Glomerular endothelial cell (primary cell): ENCODE results near the gene MVB12B. TPM values are rescaled to one million over a fixed set of nuclear protein-coding genes. Genes with fewer than 3 reads are reported as not detected.

Experiments used
- DNase-seq: peaks from one replicate; pipeline ENCODE4 v3.0.0-alpha.2; 2011; ENCODE audit warnings: low read depth, low spot score; ENCODE audit errors: extremely low read depth
- total RNA-seq: library from RNA; depleted of rRNA; stranded (reverse); fragments of >200 nt; gene quantifications from 2 replicates; pipeline ENCODE4 v1.2.3, GENCODE V29; 2015

Gene MVB12B
- total RNA-seq, 1 donor from 2014 or later, result 11.4 TPM

DNA sequence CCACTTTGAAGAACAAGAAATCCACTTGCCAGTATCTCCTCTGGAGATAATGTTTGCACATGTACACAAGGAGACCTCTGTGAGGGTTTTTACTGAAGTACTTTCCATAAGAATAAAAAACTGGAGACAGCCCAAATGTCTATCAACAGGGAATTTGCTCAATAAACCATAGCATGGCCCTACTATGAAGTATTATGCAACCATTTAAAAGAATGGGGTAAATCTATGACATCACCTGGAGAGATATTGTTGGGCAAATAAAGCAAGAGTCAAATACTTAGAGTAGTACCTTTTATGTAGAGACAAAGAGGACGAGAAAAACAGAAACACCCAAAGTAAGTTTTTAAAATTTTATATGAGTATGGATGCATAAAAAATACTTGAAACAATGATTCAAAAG, 23.9 kb upstream of the MVB12B start:
- no peak for DNase-seq

- no peak for DNase-seq
These were observed 23.1 kb upstream of the MVB12B start for GRCh38 chr9:126303488-126303887.

DNA sequence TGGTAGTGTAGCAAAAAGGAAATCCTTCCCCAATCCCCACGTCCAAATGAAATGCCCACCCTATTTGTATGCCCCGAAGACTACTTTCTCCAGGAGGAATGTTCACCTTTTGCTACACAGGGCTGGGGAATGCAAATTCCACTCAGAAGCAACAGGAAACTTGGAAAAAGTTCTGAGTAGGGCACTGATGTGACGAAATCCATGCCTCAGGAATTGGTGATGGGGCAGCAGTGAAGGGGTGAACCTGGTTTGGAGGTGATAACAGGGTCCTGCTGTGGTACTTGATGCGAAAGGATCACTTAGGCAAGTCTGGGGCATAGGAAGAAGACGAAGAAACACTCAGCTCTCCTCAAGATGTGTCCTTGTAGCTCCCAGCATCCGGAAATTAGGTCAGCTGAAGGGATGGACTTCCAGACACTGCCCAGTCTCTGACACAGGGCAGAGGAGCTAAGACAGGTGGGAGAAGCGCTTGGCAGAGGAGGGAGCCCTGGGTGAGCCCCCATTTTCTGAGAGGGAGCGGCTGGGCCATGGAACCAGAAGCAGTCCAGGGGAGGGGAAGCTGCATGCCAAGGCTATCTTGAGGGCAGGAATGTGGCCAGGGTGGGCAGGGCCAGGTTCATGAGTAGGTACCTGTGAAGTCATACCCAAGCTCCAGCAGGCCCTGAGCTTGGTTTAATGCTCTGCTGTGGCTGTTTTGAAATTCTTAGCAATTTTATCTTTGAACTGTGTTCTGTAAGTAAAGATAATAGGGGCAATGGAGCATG, 22.2 kb upstream of the MVB12B start:
- DNase-seq, result no peak

DNA sequence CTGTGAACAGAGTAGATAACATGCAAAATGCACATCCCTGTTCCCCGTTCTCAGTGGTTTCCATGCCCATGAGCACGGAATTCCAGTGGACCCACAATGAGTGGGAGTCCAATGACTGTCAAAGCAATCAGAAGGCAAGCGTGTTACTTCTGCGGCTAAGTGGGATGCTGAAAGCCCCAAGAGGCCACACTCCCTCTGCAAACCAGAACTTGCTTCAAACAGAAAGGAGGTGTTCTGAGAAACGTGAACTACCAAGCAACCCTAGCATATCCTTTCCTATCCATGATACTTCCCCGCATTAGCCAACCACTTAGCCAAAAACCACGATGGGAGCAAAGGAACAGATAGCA, 21.7 kb upstream of the MVB12B start:
- no peak for DNase-seq

DNA sequence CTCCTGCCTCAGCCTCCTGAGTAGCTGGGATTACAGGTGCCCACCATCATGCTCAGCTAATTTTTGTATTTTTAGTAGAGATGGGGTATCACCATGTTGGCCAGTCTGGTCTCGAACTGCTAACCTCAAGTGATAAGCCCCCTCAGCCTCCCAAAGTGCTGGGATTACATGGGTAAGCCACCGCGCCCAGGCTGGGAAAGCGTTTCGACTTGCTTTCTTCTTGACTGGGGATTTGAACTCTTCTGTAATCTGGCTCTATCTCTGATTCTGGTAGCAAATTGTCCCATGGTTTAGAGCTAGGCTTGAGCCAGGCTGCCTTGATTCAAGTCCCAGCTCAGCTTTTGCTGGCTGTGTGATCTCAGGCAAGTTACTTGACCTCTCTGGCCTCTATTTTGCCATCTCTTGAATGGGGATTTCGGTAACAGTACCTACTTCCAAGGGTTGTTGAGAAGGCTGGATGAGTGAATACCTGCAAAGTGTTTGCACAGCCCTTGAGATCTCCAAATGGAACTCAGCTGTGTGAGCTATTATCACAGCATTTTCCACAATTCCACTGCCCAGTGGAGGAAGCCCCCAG, 20.5 kb upstream of the MVB12B start:
- DNase-seq, result no peak

- DNase-seq, result no peak
These were observed 19.1 kb upstream of the MVB12B start for GRCh38 chr9:126307322-126308061.

DNA sequence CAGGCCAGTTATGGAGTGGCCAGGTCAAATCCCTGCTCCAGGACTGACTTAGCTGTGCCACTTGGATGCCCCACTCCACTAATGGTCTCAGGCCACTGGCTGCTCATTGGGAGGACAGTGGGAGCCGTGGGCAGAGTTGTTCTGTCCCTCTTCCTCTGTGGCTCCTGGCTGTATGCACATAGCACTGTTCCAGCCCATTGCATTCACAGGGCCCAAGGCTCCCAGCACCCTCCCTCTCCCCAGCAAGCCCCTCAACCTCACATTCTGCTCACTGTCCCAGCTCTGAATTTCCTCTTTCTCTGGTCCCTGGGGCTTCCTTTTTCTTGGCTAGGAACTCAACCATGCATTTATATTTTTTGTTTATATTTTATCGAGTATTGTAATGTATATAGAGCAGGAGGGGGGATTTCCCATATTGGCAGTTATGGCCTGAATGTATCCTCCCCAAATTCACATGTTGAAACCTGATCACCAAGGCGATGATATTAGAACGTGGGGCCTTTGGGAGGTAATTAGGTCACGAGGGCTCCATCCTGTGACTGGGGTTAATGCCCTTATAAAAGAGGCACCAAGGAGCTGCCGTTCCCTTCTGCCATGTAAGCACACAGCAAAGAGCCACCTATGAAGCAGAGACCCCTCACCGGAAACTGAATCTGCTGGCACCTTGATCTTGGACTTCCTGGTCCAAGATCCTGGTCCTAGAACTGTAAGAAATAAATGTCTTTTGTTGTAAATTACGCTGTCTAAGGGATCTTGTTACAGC, 17.0 kb upstream of the MVB12B start:
- no peak for DNase-seq

DNA sequence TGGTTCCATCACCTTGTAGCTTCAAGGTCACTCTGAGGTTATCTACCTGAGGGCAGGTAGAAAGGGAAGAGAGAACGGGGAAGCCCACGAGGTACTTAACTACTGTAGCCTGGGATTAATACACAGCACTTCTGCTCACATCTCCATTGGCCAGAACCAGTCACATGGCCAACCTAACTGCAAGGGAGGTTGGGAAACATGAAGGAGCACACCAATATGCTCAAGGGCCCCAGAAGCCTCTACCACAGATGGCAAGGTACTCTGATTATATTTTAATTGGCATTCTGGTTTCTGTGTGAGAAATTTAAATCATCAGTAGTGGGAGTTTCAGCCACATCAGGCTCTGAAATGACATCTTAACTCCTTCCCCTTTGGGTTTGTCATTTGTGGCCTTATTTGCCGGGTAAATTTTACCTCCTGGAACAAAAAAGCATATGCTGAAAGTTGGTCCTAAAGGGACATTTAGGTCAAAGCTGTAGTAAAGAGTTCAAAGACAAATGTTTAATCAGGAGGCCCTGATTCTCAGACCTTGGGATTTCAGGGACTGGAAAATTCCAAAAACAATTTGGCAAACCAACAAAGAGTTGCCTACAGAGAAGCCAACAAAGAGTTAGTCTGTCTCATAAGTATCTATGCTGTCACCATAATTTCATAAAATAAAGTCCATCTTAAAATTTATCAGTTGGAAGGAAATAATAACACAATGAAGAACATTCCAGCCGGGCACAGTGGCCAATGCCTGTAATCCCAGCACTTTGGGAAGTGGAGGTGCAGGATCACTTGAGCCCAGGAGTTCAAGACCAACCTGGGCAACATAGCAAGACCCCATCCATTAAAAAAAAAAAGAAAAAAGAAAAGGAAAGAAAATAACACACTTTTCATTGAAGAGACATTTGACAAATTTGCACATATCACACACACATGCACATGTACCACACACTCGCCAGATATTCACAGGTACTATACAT, 13.8 kb upstream of the MVB12B start:
- no peak for DNase-seq

GRCh38 chr9:126316085-126316655, 10.5 kb upstream of the MVB12B start:
- DNase-seq, result no peak

DNA sequence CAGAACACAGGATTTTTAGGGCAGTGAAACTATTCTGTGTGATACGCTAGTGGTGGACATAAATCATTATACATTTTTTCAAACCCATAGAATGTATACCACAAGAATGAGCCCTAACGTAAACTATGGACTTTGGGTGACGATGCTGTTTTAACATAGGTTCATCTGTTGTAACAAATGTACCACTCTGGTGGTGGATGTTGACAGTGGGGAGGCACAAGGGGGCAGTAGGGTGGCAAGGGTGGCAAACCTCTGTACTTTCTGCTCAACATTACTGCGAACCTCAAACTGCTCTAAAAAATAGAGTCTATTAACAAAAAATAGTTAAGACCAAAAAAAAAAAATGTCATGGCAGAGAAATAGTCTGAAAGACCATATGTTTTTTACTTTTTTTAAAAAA, 9.1 kb upstream of the MVB12B start:
- DNase-seq, result no peak

- DNase-seq, result no peak
These were observed 7.8 kb upstream of the MVB12B start for GRCh38 chr9:126318858-126319257.

GRCh38 chr9:126319671-126320070, 7.0 kb upstream of the MVB12B start:
- DNase-seq, result no peak

DNA sequence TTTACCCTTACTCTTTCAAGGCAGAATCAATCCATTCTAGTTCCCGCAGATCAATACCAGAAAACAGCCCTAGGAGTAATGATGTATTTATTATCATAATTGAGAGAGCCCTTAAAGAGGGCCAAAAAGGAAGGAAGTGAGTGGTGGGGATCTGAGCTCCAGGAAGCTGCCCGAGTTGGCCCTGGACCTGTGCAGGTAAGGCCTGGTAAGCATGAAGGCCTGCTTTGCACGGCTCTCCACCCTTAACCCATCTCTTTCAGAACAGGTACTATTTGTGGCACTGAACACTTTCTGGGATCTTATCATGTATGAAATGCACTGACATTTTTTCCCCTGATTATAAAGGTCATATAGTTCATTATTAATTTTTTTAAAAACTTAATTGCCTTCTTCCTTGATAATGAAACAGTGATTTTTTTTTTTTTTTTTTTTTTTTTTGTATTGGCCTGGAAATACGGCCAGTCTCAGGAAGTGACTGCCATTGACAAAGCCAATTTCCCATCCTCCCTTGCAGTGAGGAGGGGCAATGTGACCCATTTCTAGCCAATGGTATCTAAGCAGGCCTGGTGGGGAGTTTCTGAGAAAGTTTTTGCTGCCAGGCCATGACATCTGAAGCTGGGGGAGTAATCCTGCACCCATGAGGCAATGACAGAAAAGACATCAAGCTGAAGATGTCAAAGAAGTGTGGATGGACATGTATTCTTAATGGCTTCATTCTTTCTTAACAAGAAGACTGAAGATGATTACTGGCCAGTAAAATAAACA, 6.3 kb upstream of the MVB12B start:
- no peak for DNase-seq

GRCh38 chr9:126321742-126322141, 4.9 kb upstream of the MVB12B start:
- no peak for DNase-seq

- DNase-seq, result no peak
These were observed 808 bp upstream of the MVB12B start for GRCh38 chr9:126325821-126326220.

DNA sequence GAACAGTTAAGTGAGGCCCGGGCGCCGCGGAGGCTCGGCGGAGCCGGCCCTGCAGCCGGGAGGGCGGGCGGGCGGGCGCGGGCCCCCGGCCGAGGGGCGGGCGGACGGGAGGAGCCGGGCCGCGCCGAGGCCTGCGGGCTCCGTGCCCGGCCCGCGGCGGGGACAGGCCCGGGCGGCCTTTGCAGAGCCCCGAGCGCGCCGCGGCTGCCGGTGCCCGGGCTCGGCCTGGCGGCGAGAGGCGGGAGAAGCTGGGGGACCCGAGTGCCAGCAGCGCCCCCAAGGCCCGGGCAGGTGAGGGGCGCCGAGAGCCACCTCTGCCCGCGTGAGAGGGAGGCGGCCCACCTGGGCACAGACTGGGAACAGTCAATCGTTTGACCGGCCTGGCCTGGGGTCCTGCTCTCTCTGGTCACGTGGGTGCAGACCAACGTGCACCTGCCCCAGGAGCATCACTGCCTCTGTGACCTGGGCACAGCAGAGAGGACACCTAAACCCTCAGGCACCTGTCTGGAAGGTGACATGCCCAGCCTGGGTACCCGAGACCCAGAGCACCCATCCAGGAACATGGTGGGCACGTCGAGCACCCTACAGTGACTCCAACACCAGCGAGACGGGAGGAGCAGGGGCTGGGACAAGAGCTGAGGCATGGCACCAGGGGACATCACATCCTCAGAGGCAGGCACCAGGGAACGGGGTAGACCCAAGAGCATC, 531 bp downstream of the MVB12B start:
- DNase-seq, result no peak

- no peak for DNase-seq
These were observed 1.1 kb downstream of the MVB12B start for GRCh38 chr9:126327714-126328185.

GRCh38 chr9:126328407-126328806, 1.8 kb downstream of the MVB12B start:
- DNase-seq, result no peak
